ENCODE measurements around the gene DAGLA.

GRCh38 chr11:61671527-61671926, 8.7 kb upstream of the DAGLA start:
- TF ChIP-seq CTCF (IDR thresholded peaks at IDR 0.05): no peak
- no peak for TF ChIP-seq POLR2A (IDR thresholded peaks at IDR 0.05)

Data from uterus (tissue), 2 donors.